ENCODE results near the gene WWC2.

The WWC2 gene

DNA sequence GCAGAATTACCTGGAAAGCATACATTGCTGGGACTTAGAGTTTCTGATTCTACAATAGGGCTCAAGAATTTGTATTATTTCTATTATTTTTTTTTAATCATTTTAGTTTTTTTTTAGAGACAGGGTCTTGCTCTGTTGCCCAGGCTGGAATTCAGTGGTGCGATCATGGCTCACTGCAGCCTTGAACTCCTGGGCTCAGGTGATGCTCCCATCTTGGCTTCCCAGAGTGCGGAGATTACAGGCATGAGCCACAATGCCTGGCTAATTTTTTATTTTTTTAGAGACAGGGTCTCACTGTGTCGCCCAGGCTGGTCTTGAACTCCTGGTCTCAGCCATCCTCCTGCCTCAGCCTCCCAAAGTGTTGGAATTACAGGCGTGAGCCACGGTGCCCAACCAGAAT is 92.6 kb downstream of the WWC2 start:
- no peak for TF ChIP-seq CTCF (IDR thresholded peaks at IDR 0.05)

- TF ChIP-seq CTCF (IDR thresholded peaks at IDR 0.05), result no peak
Observed at GRCh38 chr4:183192571-183192970, 93.5 kb downstream of the WWC2 start.

GRCh38 chr4:183195534-183195933 is 96.5 kb downstream of the WWC2 start:
- no peak for TF ChIP-seq CTCF (IDR thresholded peaks at IDR 0.05)

DNA sequence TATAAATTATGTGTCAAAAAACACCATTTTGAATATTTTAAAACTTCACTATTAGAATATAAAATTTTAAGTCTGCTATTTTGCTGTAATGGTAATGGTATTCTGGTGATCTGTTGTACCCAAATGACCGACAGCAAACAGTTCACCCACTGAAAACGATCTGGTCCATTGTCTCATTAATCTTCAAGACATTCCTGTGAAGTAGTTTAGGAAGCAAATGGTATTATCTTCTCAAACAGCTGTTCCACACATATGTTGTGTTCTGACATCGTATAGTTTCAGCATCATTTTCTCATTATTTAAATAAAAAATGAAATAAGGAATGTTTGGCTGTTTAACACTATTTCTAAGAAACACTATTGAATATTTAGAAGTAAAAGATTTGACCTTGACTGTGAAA is 98.1 kb downstream of the WWC2 start:
- TF ChIP-seq CTCF (IDR thresholded peaks at IDR 0.05), result no peak

- TF ChIP-seq CTCF (IDR thresholded peaks at IDR 0.05), result no peak
Observed at GRCh38 chr4:183200453-183200852, 101.4 kb downstream of the WWC2 start.

- TF ChIP-seq CTCF (IDR thresholded peaks at IDR 0.05), result no peak
Observed at GRCh38 chr4:183201331-183201730, 102.3 kb downstream of the WWC2 start.

DNA sequence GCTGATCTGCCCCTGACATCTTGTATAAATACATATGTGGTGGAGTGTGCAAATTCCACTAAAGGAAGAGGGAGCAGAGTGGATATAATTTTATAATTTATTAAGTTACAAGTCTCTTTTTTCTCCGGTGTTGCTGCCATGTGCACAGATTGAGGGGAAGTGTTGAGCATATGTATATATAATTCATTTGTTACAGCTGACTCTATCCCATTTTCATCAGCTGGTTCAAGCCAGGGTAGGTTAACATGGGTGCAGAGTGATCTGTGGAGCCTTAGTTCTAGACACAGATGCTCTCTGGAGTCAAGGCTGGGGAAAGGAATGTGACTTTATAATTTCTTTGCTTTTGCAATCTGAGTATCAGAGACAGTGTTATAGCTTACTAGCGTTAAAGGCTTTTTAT is 103.5 kb downstream of the WWC2 start:
- no peak for TF ChIP-seq CTCF (IDR thresholded peaks at IDR 0.05)

- no peak for TF ChIP-seq CTCF (IDR thresholded peaks at IDR 0.05)
Observed at GRCh38 chr4:183204793-183205192, 105.7 kb downstream of the WWC2 start.

All from LNCAP (cell line).